H1 (cell line): ENCODE measurements around the gene ZAR1. TPM values are rescaled to one million over a fixed set of nuclear protein-coding genes. Genes with fewer than 3 reads are reported as not detected.

Experiments used
- CTCF ChIA-PET: fragments of 300-600 bp; sonication (Branson Sonifier 250); formaldehyde crosslinking; loops from one replicate; lab custom pipeline; 2021; ENCODE audit not compliant: partially characterized antibody; lab: Charles Lee
- POLR2A ChIA-PET: fragments of 300-600 bp; sonication (Branson Sonifier 250); formaldehyde crosslinking; loops from one replicate; lab custom pipeline; 2021; ENCODE audit warnings: inconsistent platforms; ENCODE audit not compliant: partially characterized antibody; lab: Charles Lee
- DNase-seq, 2 experiments: peaks; one replicate each; pipeline versions ENCODE4 v3.0.0 to v3.0.0-alpha.2; 2010 to 2022; ENCODE audit warnings: low spot score in 2 of 2, low read depth in 1 of 2, mixed read lengths in 1 of 2
- FAIRE-seq: peaks from 2 replicates; lab custom pipeline; 2011; peaks lifted over from hg19 to GRCh38; lab: Jason Lieb, UNC
- H2AFZ ChIP-seq: 2 replicates; pipeline ENCODE4 v1.8.1; 2012; ENCODE audit warnings: low read length, inconsistent platforms
- H2AK5ac ChIP-seq: 2 replicates; pipeline ENCODE4 v1.6.1; 2013; ENCODE audit warnings: low read depth, low read length
- H2BK120ac ChIP-seq: replicated peaks from 2 replicates; pipeline ENCODE3; 2013; ENCODE audit warnings: low read depth, low read length, inconsistent platforms
- H2BK12ac ChIP-seq: 2 replicates; pipeline ENCODE4 v1.6.1; 2013; ENCODE audit warnings: low read depth, low read length
- H2BK15ac ChIP-seq: 2 replicates; pipeline ENCODE4 v1.6.1; 2013; ENCODE audit warnings: low read length
- H2BK20ac ChIP-seq: 2 replicates; pipeline ENCODE4 v1.6.1; 2013; ENCODE audit warnings: low read length
- H2BK5ac ChIP-seq: 2 replicates; pipeline ENCODE4 v1.6.1; 2013; ENCODE audit warnings: low read depth, low read length
- H3K14ac ChIP-seq: 2 replicates; pipeline ENCODE4 v1.6.1; 2013; ENCODE audit warnings: inconsistent platforms; ENCODE audit not compliant: insufficient read length
- H3K18ac ChIP-seq: 2 replicates; pipeline ENCODE4 v1.6.1; 2013; ENCODE audit warnings: low read length; ENCODE audit errors: extremely low read depth
- H3K23ac ChIP-seq: 2 replicates; pipeline ENCODE4 v1.6.1; 2013; ENCODE audit warnings: inconsistent platforms; ENCODE audit not compliant: insufficient read length
- H3K23me2 ChIP-seq: 2 replicates; pipeline ENCODE4 v1.6.1; 2013; ENCODE audit warnings: low read depth, low read length
- H3K27ac ChIP-seq: 2 replicates; pipeline ENCODE4 v1.6.1; 2011; ENCODE audit warnings: low read depth, low read length, inconsistent platforms
- H3K27me3 ChIP-seq, 4 experiments: replicated peaks in 1 of 4; 1 replicate in 1 of 4; 2 replicates in 3 of 4; pipeline versions ENCODE4 v1.6.1 to v1.8.1; 2011 to 2013; ENCODE audit warnings: low read length in 3 of 4, mild to moderate bottlenecking in 3 of 4, inconsistent platforms in 2 of 4, mixed read lengths in 2 of 4, moderate library complexity in 1 of 4; ENCODE audit not compliant: control insufficient read depth in 3 of 4, insufficient read depth in 3 of 4; ENCODE audit errors: extremely low read depth in 1 of 4
- H3K36me3 ChIP-seq, 4 experiments: 2 replicates each; pipeline versions ENCODE4 v1.6.1 to v1.8.1; 2011 to 2013; ENCODE audit warnings: mild to moderate bottlenecking in 4 of 4, low read length in 3 of 4, moderate library complexity in 2 of 4, control low read depth in 1 of 4, inconsistent platforms in 1 of 4; ENCODE audit not compliant: insufficient read depth in 4 of 4, control insufficient read depth in 2 of 4
- H3K4ac ChIP-seq: replicated peaks from 2 replicates; pipeline ENCODE3; 2013; ENCODE audit warnings: low read length, low read depth, mixed read lengths, inconsistent platforms; ENCODE audit not compliant: insufficient read length
- H3K4me1 ChIP-seq, 4 experiments: replicated peaks in 1 of 4; 1 replicate in 1 of 4; 2 replicates in 3 of 4; pipeline versions ENCODE4 v1.6.1 to v1.8.1; 2011 to 2013; ENCODE audit warnings: low read length in 3 of 4, inconsistent platforms in 2 of 4, mixed read lengths in 1 of 4; ENCODE audit not compliant: insufficient read depth in 4 of 4, control insufficient read depth in 3 of 4
- H3K4me2 ChIP-seq, 2 experiments: 2 replicates each; pipeline versions ENCODE4 v1.6.1 to v1.8.1; 2011 to 2013; ENCODE audit warnings: low read depth in 2 of 2, low read length in 2 of 2, control low read depth in 1 of 2, inconsistent platforms in 1 of 2, mild to moderate bottlenecking in 1 of 2; ENCODE audit not compliant: insufficient read depth in 1 of 2
- H3K4me3 ChIP-seq, 4 experiments: fragments of 200-600, 300-600 bp in 1 of 4; sonication (generic), shearing (Covaris generic), sonication (Bioruptor Twin) in 1 of 4; 2 replicates each; pipeline versions ENCODE4 v1.5.1 to v1.8.1; 2011 to 2016; ENCODE audit warnings: low read length in 4 of 4, low read depth in 3 of 4, control low read depth in 2 of 4, inconsistent platforms in 2 of 4, mild to moderate bottlenecking in 2 of 4, mixed read lengths in 1 of 4, moderate library complexity in 1 of 4; ENCODE audit not compliant: insufficient read depth in 2 of 4; ENCODE audit errors: extremely low read depth in 1 of 4
- H3K56ac ChIP-seq: replicated peaks from 2 replicates; pipeline ENCODE3; 2013; ENCODE audit warnings: low read depth, mild to moderate bottlenecking, mixed read lengths, low read length, inconsistent platforms; ENCODE audit not compliant: insufficient read length
- H3K79me1 ChIP-seq: 2 replicates; pipeline ENCODE4 v1.6.1; 2013; ENCODE audit warnings: low read depth, low read length, control low read depth
- H3K79me2 ChIP-seq, 2 experiments: 2 replicates each; pipeline versions ENCODE4 v1.6.1 to v1.8.1; 2012 to 2013; ENCODE audit warnings: low read length in 2 of 2, mild to moderate bottlenecking in 2 of 2, inconsistent platforms in 1 of 2; ENCODE audit not compliant: insufficient read depth in 2 of 2, control insufficient read depth in 1 of 2
- H3K9ac ChIP-seq, 4 experiments: replicated peaks in 1 of 4; 1 replicate in 1 of 4; 2 replicates in 3 of 4; pipeline versions ENCODE4 v1.6.1 to v1.8.1; 2011 to 2013; ENCODE audit warnings: low read depth in 3 of 4, low read length in 3 of 4, control low read depth in 2 of 4, mild to moderate bottlenecking in 2 of 4, moderate library complexity in 2 of 4, inconsistent platforms in 1 of 4; ENCODE audit errors: extremely low read depth in 1 of 4
- H3K9me3 ChIP-seq, 2 experiments: 2 replicates each; pipeline versions ENCODE4 v1.6.1 to v1.8.1; 2012 to 2013; ENCODE audit warnings: mild to moderate bottlenecking in 2 of 2, moderate library complexity in 2 of 2, control low read depth in 1 of 2, inconsistent platforms in 1 of 2, low read depth in 1 of 2, low read length in 1 of 2, mixed read lengths in 1 of 2; ENCODE audit not compliant: insufficient read depth in 2 of 2
- H4K20me1 ChIP-seq, 2 experiments: replicated peaks in 1 of 2; 2 replicates each; pipeline versions ENCODE3 to v1.8.1; 2011 to 2013; ENCODE audit warnings: inconsistent platforms in 2 of 2, low read length in 2 of 2, mild to moderate bottlenecking in 1 of 2; ENCODE audit not compliant: insufficient read depth in 2 of 2, control insufficient read depth in 1 of 2
- H4K5ac ChIP-seq: 2 replicates; pipeline ENCODE4 v1.6.1; 2013; ENCODE audit warnings: low read length, low read depth, mixed read lengths, inconsistent platforms; ENCODE audit not compliant: insufficient read length
- H4K8ac ChIP-seq: 2 replicates; pipeline ENCODE4 v1.8.0; 2013; ENCODE audit warnings: mild to moderate bottlenecking, moderate library complexity, low read length, inconsistent platforms; ENCODE audit not compliant: insufficient read depth; ENCODE audit errors: extremely low read depth
- H4K91ac ChIP-seq: replicated peaks from 2 replicates; pipeline ENCODE3; 2013; ENCODE audit warnings: low read length, mixed read lengths, inconsistent platforms; ENCODE audit not compliant: insufficient read length
- ASH2L ChIP-seq: fragments of 200-600, 300-600 bp; sonication (generic); IDR thresholded peaks from one replicate; pipeline ENCODE4 v1.7.1; 2017; ENCODE audit warnings: low read length
- CTCF ChIP-seq, 3 experiments: IDR thresholded peaks; 1 replicate in 2 of 3; 2 replicates in 1 of 3; pipeline versions ENCODE4 v1.5.1 to v1.6.1; 2011; ENCODE audit warnings: low read length in 3 of 3, mild to moderate bottlenecking in 3 of 3, inconsistent platforms in 2 of 3, low read depth in 1 of 3, moderate library complexity in 1 of 3; ENCODE audit not compliant: insufficient read depth in 1 of 3; ENCODE audit errors: control extremely low read depth in 1 of 3
- EZH2 ChIP-seq: fragments of 200-600 bp; sonication (generic); IDR thresholded peaks from 2 replicates; pipeline ENCODE4 v1.7.1; 2012; ENCODE audit warnings: low read depth, mild to moderate bottlenecking, moderate library complexity, low read length, inconsistent platforms; ENCODE audit not compliant: severe bottlenecking
- HDAC2 ChIP-seq, 2 experiments: fragments of 300-600 bp in 1 of 2; sonication (generic) in 1 of 2; IDR thresholded peaks; 2 replicates each; pipeline ENCODE4 v1.6.1; 2011 to 2012; ENCODE audit warnings: low read depth in 2 of 2, low read length in 2 of 2, mild to moderate bottlenecking in 2 of 2, moderate library complexity in 2 of 2, borderline replicate concordance in 1 of 2, inconsistent platforms in 1 of 2
- KDM4A ChIP-seq: IDR thresholded peaks from one replicate; pipeline ENCODE4 v1.7.1; 2012; ENCODE audit warnings: low read depth, mild to moderate bottlenecking, moderate library complexity, low read length, inconsistent platforms; ENCODE audit not compliant: severe bottlenecking
- RBBP5 ChIP-seq: IDR thresholded peaks from 2 replicates; pipeline ENCODE4 v1.7.1; 2012; ENCODE audit warnings: low read depth, mild to moderate bottlenecking, inconsistent platforms, low read length, moderate library complexity, borderline replicate concordance
- SIN3A ChIP-seq, 2 experiments: IDR thresholded peaks in 1 of 2; conservative IDR thresholded peaks in 1 of 2; 2 replicates each; pipeline ENCODE4 v1.6.1; 2011 to 2012; ENCODE audit warnings: low read length in 2 of 2, improper control_type of control experiment in 1 of 2, low read depth in 1 of 2, mild to moderate bottlenecking in 1 of 2
- WGBS, 2 experiments: shearing (Covaris generic) in 1 of 2; methylation state at CpG; one replicate each; pipeline versions ENCODE4 v1.1.6 to v1.1.7; 2013 to 2015; ENCODE audit warnings: low lambda C conversion rate in 2 of 2, mixed read lengths in 2 of 2, inconsistent platforms in 1 of 2, low coverage in 1 of 2, missing lambda C conversion rate in 1 of 2; ENCODE audit not compliant: insufficient replicate concordance in 2 of 2, insufficient coverage in 1 of 2, insufficient read length in 1 of 2; ENCODE audit errors: extremely low coverage in 1 of 2, missing lambda C conversion rate in 1 of 2; 5-methylcytosine and 5-hydroxymethylcytosine counted together
- polyA plus RNA-seq, 7 experiments: library from polyadenylated mRNA; depleted of rRNA in 3 of 7; stranded (reverse) in 5 of 7; unstranded in 2 of 7; fragments of >200 nt in 5 of 7; fragments of 200-250 nt in 2 of 7; gene quantifications; 1 replicate in 5 of 7; 2 replicates in 1 of 7; 4 replicates in 1 of 7; pipeline versions ENCODE4 v1.2.1 to v1.2.3, GENCODE V29; 2011 to 2013; ENCODE audit warnings: missing spikeins in 2 of 7, mixed read lengths in 2 of 7
- total RNA-seq: library from RNA; stranded (reverse); fragmentation: NEBNext Ultra II Directional; extraction: Animal tissue kit (Norgen Biotek cat#: 25700); gene quantifications from 2 replicates; pipeline ENCODE4 v1.2.1, GENCODE V29; 2021

Gene ZAR1
- total and polyA plus RNA-seq, 2 of the 8 experiments (the other 6 are each of a cell fraction or from before 2014, with no cell fraction given), result 0.33 to 0.78 TPM

- H4K20me1 ChIP-seq, result peaks cover 0 to 1% of the 10 kb centered on the region in 2 experiments
- peaks cover 18 to 48% (median 38%) of the 10 kb centered on the region in 4 experiments for H3K27me3 ChIP-seq
- no peak overlapping the region for H3K23ac ChIP-seq
- H3K18ac ChIP-seq, result no peak overlapping the region
- peaks cover 3% of the 10 kb centered on the region; the same call in 1 of the 2 replicates for H3K23me2 ChIP-seq
- H3K4me3 ChIP-seq, result peak overlapping the region; percentile 22 to 72 (median 48)
- H4K8ac ChIP-seq, result peak overlapping the region; percentile 92; the same call in 1 of the 2 replicates
- H3K4ac ChIP-seq, result no peak overlapping the region
- no peak overlapping the region for H2BK5ac ChIP-seq
- no peak overlapping the region for H2BK120ac ChIP-seq
- H3K56ac ChIP-seq, result no peak overlapping the region
- WGBS, 2 experiments, result 11% methylated on average over 43 of the region's 104 CpGs; no CpG with 5 or more reads in 1 of the 2 experiments
- no peak overlapping the region for H2BK15ac ChIP-seq
- peak overlapping the region; percentile 77 for H2AFZ ChIP-seq
- no peak overlapping the region; a peak in 1 of 7 replicates for H3K9ac ChIP-seq
- no peak overlapping the region for H2BK12ac ChIP-seq
- peaks cover 0 to 8% (median 0%) of the 10 kb centered on the region in 4 experiments; a peak in 1 of 8 replicates for H3K36me3 ChIP-seq
- H2AK5ac ChIP-seq, result no peak overlapping the region
- peaks cover 0 to 3% (median under 1%) of the 10 kb centered on the region in 4 experiments; a peak in 4 of 7 replicates for H3K4me1 ChIP-seq
- no peak for FAIRE-seq
- H3K79me2 ChIP-seq, result no peaks in the 10 kb centered on the region
- DNase-seq, result peak in 1 of 2 experiments; percentile 74
- H4K5ac ChIP-seq, result no peak overlapping the region
- no peak overlapping the region for H3K14ac ChIP-seq
- CTCF ChIA-PET, result interaction anchor here (1.4 kb wide), 1 partner anchor 56 kb away, joined by 3 read pairs; no protein-coding TSS in a partner anchor
- H4K91ac ChIP-seq, result no peak overlapping the region
- no peaks in the 10 kb centered on the region for H3K79me1 ChIP-seq
- H2BK20ac ChIP-seq, result no peak overlapping the region
- POLR2A ChIA-PET, result interaction anchor here (1.2 to 1.3 kb wide), 2 partner anchors 10 to 363 kb away, joined by 3 read pairs; no protein-coding TSS in a partner anchor
- H3K4me2 ChIP-seq, result peak overlapping the region; percentile 54 to 79
- no peak overlapping the region for H3K27ac ChIP-seq
- no peaks in the 10 kb centered on the region for H3K9me3 ChIP-seq
- TF ChIP-seq SIN3A (conservative IDR thresholded peaks at IDR 0.05 in 1 of 2, IDR thresholded peaks at IDR 0.05 in 1 of 2; ENCODE audit: low read depth in 1 of 2, low read length in 2 of 2) (no peak), KDM4A (peak; percentile 21), EZH2 (peak; percentile 74), RBBP5 (peak; percentile 87), ASH2L (peak; percentile 64), CTCF (IDR thresholded peaks at IDR 0.05; ENCODE audit: control extremely low read depth in 1 of 3, insufficient read depth in 1 of 3, low read depth in 1 of 3, low read length in 3 of 3) (no peak), HDAC2 (IDR thresholded peaks at IDR 0.05; ENCODE audit: borderline replicate concordance in 1 of 2, low read depth in 2 of 2, low read length in 2 of 2) (no peak)
These were observed 845 bp downstream of the ZAR1 start for GRCh38 chr4:48490680-48491513.
